Ishikawa (cell line): ENCODE data around the gene CTNNA3.

Experiments used
- CEBPB ChIP-seq: IDR thresholded peaks from 2 replicates; pipeline ENCODE4 v1.6.1; 2012
- RAD21 ChIP-seq: IDR thresholded peaks from 2 replicates; pipeline ENCODE4 v1.6.1; 2012; ENCODE audit warnings: low read depth
- TAF1 ChIP-seq: IDR thresholded peaks from 2 replicates; pipeline ENCODE4 v1.6.1; 2012; ENCODE audit warnings: low read depth, mild to moderate bottlenecking

DNA sequence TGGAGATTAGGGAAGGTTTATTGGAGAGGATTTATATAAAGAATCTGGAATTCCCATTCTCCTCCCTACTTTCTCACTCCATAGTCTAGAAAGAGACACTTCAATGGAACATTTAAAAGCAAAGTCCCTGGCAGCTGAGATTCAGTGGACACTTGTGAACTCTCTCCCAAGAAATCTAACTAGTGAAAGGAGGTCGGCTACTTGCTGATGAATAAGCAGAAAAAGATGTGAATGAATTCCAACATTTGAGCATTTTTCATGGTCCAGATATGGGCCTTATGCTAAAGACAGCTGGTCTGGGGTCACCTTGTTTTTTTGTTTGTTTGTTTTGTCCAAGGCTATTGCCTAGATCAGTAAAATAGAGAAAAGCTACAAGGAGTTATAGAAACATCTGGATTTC is 911.2 kb downstream of the CTNNA3 start:
- TF ChIP-seq RAD21, result no peak
- no peak for TF ChIP-seq CEBPB
- no peak for TF ChIP-seq TAF1
